IMR-90 (cell line): ENCODE data around the gene NTRK3.

Experiments
- BHLHE40 ChIP-seq: fragments of 150-350 bp; IDR thresholded peaks from 2 replicates; pipeline ENCODE4 v1.6.1; 2016; ENCODE audit warnings: mild to moderate bottlenecking, low read depth, low read length
- CEBPB ChIP-seq: IDR thresholded peaks from 2 replicates; pipeline ENCODE4 v1.6.1; 2012; ENCODE audit warnings: low read depth, low read length, improper control_type of control experiment
- FOS ChIP-seq: fragments of 150-350 bp; IDR thresholded peaks from 2 replicates; pipeline ENCODE4 v1.6.1; 2016; ENCODE audit warnings: low read depth, low read length
- MAFK ChIP-seq: IDR thresholded peaks from 2 replicates; pipeline ENCODE4 v1.6.1; 2012; ENCODE audit warnings: low read depth, low read length, improper control_type of control experiment
- MAZ ChIP-seq: IDR thresholded peaks from 2 replicates; pipeline ENCODE4 v1.6.1; 2012; ENCODE audit warnings: low read depth, mild to moderate bottlenecking, low read length, improper control_type of control experiment, moderate library complexity, borderline replicate concordance
- MXI1 ChIP-seq: IDR thresholded peaks from 2 replicates; pipeline ENCODE4 v1.6.1; 2012; ENCODE audit warnings: low read depth, mild to moderate bottlenecking, low read length, moderate library complexity, borderline replicate concordance
- POLR2A ChIP-seq: IDR thresholded peaks from 2 replicates; pipeline ENCODE4 v1.6.1; 2012; ENCODE audit warnings: mild to moderate bottlenecking, low read depth, low read length
- RAD21 ChIP-seq: IDR thresholded peaks from 2 replicates; pipeline ENCODE4 v1.6.1; 2012; ENCODE audit warnings: low read length, improper control_type of control experiment
- RCOR1 ChIP-seq: IDR thresholded peaks from 2 replicates; pipeline ENCODE4 v1.6.1; 2012; ENCODE audit warnings: mild to moderate bottlenecking, low read length, improper control_type of control experiment; ENCODE audit not compliant: insufficient replicate concordance
- RFX5 ChIP-seq: IDR thresholded peaks from 2 replicates; pipeline ENCODE4 v1.8.0; 2012; ENCODE audit warnings: low read depth, mild to moderate bottlenecking, low read length, moderate library complexity
- SMC3 ChIP-seq: fragments of 150-350 bp; IDR thresholded peaks from 2 replicates; pipeline ENCODE4 v1.6.1; 2016; ENCODE audit warnings: low read depth, mild to moderate bottlenecking, antibody characterized with exemption, low read length, moderate library complexity
- TF ChIP-seq, protein P1 (sequence below): conservative IDR thresholded peaks from 2 replicates; pipeline ENCODE4 v1.5.1; 2012; ENCODE audit warnings: mild to moderate bottlenecking, low read depth, low read length, improper control_type of control experiment
- TF ChIP-seq, protein P2 (sequence below): fragments of 150-350 bp; IDR thresholded peaks from 2 replicates; pipeline ENCODE4 v1.6.1; 2016; ENCODE audit warnings: low read depth, mild to moderate bottlenecking, low read length, moderate library complexity, borderline replicate concordance

DNA sequence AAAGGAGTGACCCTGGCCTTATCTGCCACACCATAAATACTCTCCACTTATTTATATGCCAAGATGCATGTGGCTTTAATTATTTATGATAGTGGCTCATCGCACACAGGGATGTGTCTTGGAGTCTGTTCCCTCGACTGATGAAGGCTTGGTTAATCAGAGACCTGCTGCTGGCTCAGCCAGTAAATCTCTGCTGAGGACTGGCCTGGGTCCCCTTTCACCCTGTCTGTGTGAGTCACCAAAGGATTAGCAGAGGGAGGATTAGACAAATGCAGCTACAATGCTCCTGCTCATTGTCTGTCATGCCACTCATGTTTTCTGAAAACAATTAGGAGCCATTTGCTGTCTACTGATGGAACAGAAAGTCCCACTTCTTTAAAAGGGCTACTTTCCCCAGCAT, 226.8 kb downstream of the NTRK3 start:
- TF ChIP-seq, protein P1, sequence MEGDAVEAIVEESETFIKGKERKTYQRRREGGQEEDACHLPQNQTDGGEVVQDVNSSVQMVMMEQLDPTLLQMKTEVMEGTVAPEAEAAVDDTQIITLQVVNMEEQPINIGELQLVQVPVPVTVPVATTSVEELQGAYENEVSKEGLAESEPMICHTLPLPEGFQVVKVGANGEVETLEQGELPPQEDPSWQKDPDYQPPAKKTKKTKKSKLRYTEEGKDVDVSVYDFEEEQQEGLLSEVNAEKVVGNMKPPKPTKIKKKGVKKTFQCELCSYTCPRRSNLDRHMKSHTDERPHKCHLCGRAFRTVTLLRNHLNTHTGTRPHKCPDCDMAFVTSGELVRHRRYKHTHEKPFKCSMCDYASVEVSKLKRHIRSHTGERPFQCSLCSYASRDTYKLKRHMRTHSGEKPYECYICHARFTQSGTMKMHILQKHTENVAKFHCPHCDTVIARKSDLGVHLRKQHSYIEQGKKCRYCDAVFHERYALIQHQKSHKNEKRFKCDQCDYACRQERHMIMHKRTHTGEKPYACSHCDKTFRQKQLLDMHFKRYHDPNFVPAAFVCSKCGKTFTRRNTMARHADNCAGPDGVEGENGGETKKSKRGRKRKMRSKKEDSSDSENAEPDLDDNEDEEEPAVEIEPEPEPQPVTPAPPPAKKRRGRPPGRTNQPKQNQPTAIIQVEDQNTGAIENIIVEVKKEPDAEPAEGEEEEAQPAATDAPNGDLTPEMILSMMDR: no peak
- TF ChIP-seq POLR2A (no peak), RAD21 (no peak), FOS (no peak), MXI1 (no peak), MAZ (no peak), RCOR1 (no peak), CEBPB (no peak), RFX5 (no peak), MAFK (no peak), BHLHE40 (no peak), SMC3 (no peak)
- TF ChIP-seq, protein P2, sequence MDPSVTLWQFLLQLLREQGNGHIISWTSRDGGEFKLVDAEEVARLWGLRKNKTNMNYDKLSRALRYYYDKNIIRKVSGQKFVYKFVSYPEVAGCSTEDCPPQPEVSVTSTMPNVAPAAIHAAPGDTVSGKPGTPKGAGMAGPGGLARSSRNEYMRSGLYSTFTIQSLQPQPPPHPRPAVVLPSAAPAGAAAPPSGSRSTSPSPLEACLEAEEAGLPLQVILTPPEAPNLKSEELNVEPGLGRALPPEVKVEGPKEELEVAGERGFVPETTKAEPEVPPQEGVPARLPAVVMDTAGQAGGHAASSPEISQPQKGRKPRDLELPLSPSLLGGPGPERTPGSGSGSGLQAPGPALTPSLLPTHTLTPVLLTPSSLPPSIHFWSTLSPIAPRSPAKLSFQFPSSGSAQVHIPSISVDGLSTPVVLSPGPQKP: no peak
